HG03342 (cell line): ENCODE measurements around the gene PADI4.
A peak's percentile ranks its signal among the peaks of the same experiment; 100 is the strongest.

Experiments used
- ATAC-seq: cut with Tn5 transposase; IDR thresholded peaks from one replicate; pipeline ENCODE4 v1.9.1; 2021; ENCODE audit warnings: mild to moderate bottlenecking, moderate library complexity; ENCODE audit not compliant: unreplicated experiment

Gene PADI4

GRCh38 chr1:17347769-17348592 is 40.0 kb downstream of the PADI4 start:
- no peak for ATAC-seq

- ATAC-seq, result peak; percentile 63
Measured at GRCh38 chr1:17348593-17349234, 40.7 kb downstream of the PADI4 start.

GRCh38 chr1:17350083-17350482 is 42.1 kb downstream of the PADI4 start:
- ATAC-seq, result no peak

- ATAC-seq, result no peak
Measured at GRCh38 chr1:17350928-17351446, 43.0 kb downstream of the PADI4 start.

- no peak for ATAC-seq
Measured at GRCh38 chr1:17351598-17352324, 43.8 kb downstream of the PADI4 start.

GRCh38 chr1:17352419-17352909 is 44.5 kb downstream of the PADI4 start:
- ATAC-seq, result no peak

GRCh38 chr1:17355898-17356297 is 47.9 kb downstream of the PADI4 start:
- no peak for ATAC-seq

GRCh38 chr1:17356387-17357026 is 48.5 kb downstream of the PADI4 start:
- ATAC-seq, result no peak

- ATAC-seq, result no peak
Measured at GRCh38 chr1:17358557-17358956, 50.6 kb downstream of the PADI4 start.

GRCh38 chr1:17359031-17359430 is 51.0 kb downstream of the PADI4 start:
- no peak for ATAC-seq

- no peak for ATAC-seq
Measured at GRCh38 chr1:17359808-17360207, 51.8 kb downstream of the PADI4 start.

GRCh38 chr1:17360272-17360956 is 52.4 kb downstream of the PADI4 start:
- ATAC-seq, result no peak

GRCh38 chr1:17361687-17362086 is 53.7 kb downstream of the PADI4 start:
- no peak for ATAC-seq

- no peak for ATAC-seq
Measured at GRCh38 chr1:17363351-17363750, 55.4 kb downstream of the PADI4 start.

GRCh38 chr1:17363771-17364170 is 55.8 kb downstream of the PADI4 start:
- ATAC-seq, result no peak

- ATAC-seq, result no peak
Measured at GRCh38 chr1:17365293-17365692, 57.3 kb downstream of the PADI4 start.

GRCh38 chr1:17369466-17369865 is 61.5 kb downstream of the PADI4 start:
- ATAC-seq, result no peak

- no peak for ATAC-seq
Measured at GRCh38 chr1:17370618-17371017, 62.6 kb downstream of the PADI4 start.

- no peak for ATAC-seq
Measured at GRCh38 chr1:17371896-17372295, 63.9 kb downstream of the PADI4 start, which contains the start of gene PADI6. TSS of gene PADI6 (plus strand) at chr1:17372196. CDS start at chr1:17372246, 50 bp downstream.

- ATAC-seq, result no peak
Measured at GRCh38 chr1:17372955-17373354, 65.0 kb downstream of the PADI4 start.
